Lung (tissue), 12 donors: ENCODE measurements around the gene BCAS3. TPM values are rescaled to one million over a fixed set of nuclear protein-coding genes. Genes with fewer than 3 reads are reported as not detected.
"Not testable (repeated sequence)": the region's sequence is repeated elsewhere in the genome, so short reads cannot be mapped to it uniquely, and the experiment has no call there.

Experiments
- ATAC-seq: fragments of 200-7000 bp; cut with Tn5 transposase; one replicate; pipeline ENCODE4 v1.9.1; 2020; ENCODE audit warnings: moderate number of reproducible peaks; ENCODE audit not compliant: insufficient read depth, low FRiP score
- DNase-seq, 3 donors: peaks; one replicate each; pipeline ENCODE4 v3.0.0-alpha.2; 2013 to 2017
- H3K27ac ChIP-seq, 2 donors: one replicate each; pipeline ENCODE4 v1.5.1; 2013; ENCODE audit warnings: mild to moderate bottlenecking in 2 of 2, moderate library complexity in 2 of 2, control low read depth in 1 of 2, inconsistent platforms in 1 of 2, low read depth in 1 of 2, low read length in 1 of 2
- H3K27me3 ChIP-seq, 3 donors: one replicate each; pipeline ENCODE4 v1.5.1; 2013; ENCODE audit warnings: low read length in 2 of 3; ENCODE audit not compliant: control insufficient read depth in 3 of 3, insufficient read depth in 3 of 3
- H3K36me3 ChIP-seq, 4 donors: one replicate each; pipeline ENCODE4 v1.5.1; 2013; ENCODE audit warnings: low read length in 4 of 4, mild to moderate bottlenecking in 1 of 4, moderate library complexity in 1 of 4; ENCODE audit not compliant: control insufficient read depth in 4 of 4, insufficient read depth in 4 of 4
- H3K4me1 ChIP-seq, 5 donors: one replicate each; pipeline ENCODE4 v1.5.1; 2013; ENCODE audit warnings: low read length in 5 of 5, mild to moderate bottlenecking in 2 of 5, moderate library complexity in 1 of 5; ENCODE audit not compliant: control insufficient read depth in 5 of 5, insufficient read depth in 5 of 5
- H3K4me3 ChIP-seq: one replicate; pipeline ENCODE4 v1.5.1; 2013; ENCODE audit warnings: mild to moderate bottlenecking, control low read depth, moderate library complexity
- H3K9ac ChIP-seq, 2 donors: one replicate each; pipeline ENCODE4 v1.5.1; 2013; ENCODE audit warnings: low read length in 2 of 2, control low read depth in 1 of 2; ENCODE audit not compliant: insufficient read depth in 1 of 2
- H3K9me3 ChIP-seq, 4 donors: one replicate each; pipeline ENCODE4 v1.5.1; 2013; ENCODE audit warnings: low read length in 3 of 4, mild to moderate bottlenecking in 1 of 4, moderate library complexity in 1 of 4; ENCODE audit not compliant: control insufficient read depth in 4 of 4, insufficient read depth in 3 of 4
- CTCF ChIP-seq: IDR thresholded peaks from 2 replicates; pipeline ENCODE4 v1.5.1; 2012; ENCODE audit warnings: mild to moderate bottlenecking; ENCODE audit errors: control extremely low read depth, extremely low read depth
- WGBS, 2 donors: extraction: QIAGEN DNeasy Blood & Tissue Kit; methylation state at CpG; one replicate each; pipeline ENCODE4 v1.1.7; 2013; 5-methylcytosine and 5-hydroxymethylcytosine counted together
- polyA plus RNA-seq, 2 donors: library from polyadenylated mRNA; stranded (reverse); fragments of 200-250 nt; gene quantifications; one replicate each; pipeline ENCODE4 v1.2.1, GENCODE V29; 2013
- total RNA-seq, 2 donors: library from RNA; depleted of rRNA in 1 of 2; stranded (reverse); fragments of >200 nt in 1 of 2; gene quantifications; one replicate each; pipeline ENCODE4 v1.2.1, GENCODE V29; 2014 to 2021
- donor health status: control.
- donor health status: control.
- donor health status: Bipolar disorder and iron deficiency.
- donor health status: healthy.
- donor health status: DM: yes; HTN: yes; CAD: no.

Gene BCAS3
- total and polyA plus RNA-seq, 4 donors = 4.0 to 101 (median 20.3) TPM

GRCh38 chr17:61000911-61001310 lies 323.3 kb downstream of the BCAS3 start:
- no peaks in the 10 kb centered on the region for H3K9me3 ChIP-seq
- H3K36me3 ChIP-seq = no peaks in the 10 kb centered on the region
- DNase-seq (peak in 2 of 3 donors; percentile 87 to 89), ATAC-seq (no peak)
- H3K9ac ChIP-seq = peak overlapping the region in 1 of 2 donors; percentile 42
- TF ChIP-seq CTCF = no peak
- H3K27ac ChIP-seq = no peak overlapping the region
- 56 to 67% methylated on average over 2 of the region's 2 CpGs for WGBS, 2 donors
- no peak overlapping the region for H3K4me3 ChIP-seq
- no peaks in the 10 kb centered on the region for H3K27me3 ChIP-seq
- peaks cover 0 to 36% (median 5%) of the 10 kb centered on the region in 5 donors for H3K4me1 ChIP-seq

GRCh38 chr17:61002316-61002736 lies 324.7 kb downstream of the BCAS3 start:
- WGBS, 2 donors = 0% methylated on average over 1 of the region's 1 CpG
- peak in 2 of 3 donors; percentile 87 to 90 for DNase-seq
- TF ChIP-seq CTCF = peak; percentile 8

GRCh38 chr17:61005358-61005757 lies 327.7 kb downstream of the BCAS3 start:
- peak; percentile 67 to 90 (median 88) for DNase-seq
- Histone ChIP-seq H3K9ac (no peak overlapping the region), H3K27ac (no peak overlapping the region), H3K9me3 (no peaks in the 10 kb centered on the region), H3K4me3 (no peak overlapping the region), H3K4me1 (peaks cover 0 to 49% (median 15%) of the 10 kb centered on the region in 5 donors), H3K36me3 (no peaks in the 10 kb centered on the region), H3K27me3 (no peaks in the 10 kb centered on the region)
- no peak for ATAC-seq
- 84 to 86% methylated on average over 5 of the region's 5 CpGs for WGBS, 2 donors
- TF ChIP-seq CTCF = no peak

More at GRCh38 chr17:61002316-61002736, 324.7 kb downstream of the BCAS3 start:
- ATAC-seq = no peak
- no peaks in the 10 kb centered on the region for H3K9me3 ChIP-seq
- no peak overlapping the region for H3K4me3 ChIP-seq
- H3K36me3 ChIP-seq = no peaks in the 10 kb centered on the region
- H3K27me3 ChIP-seq = no peaks in the 10 kb centered on the region
- no peak overlapping the region for H3K9ac ChIP-seq
- H3K4me1 ChIP-seq = peaks cover 0 to 36% (median 5%) of the 10 kb centered on the region in 5 donors
- H3K27ac ChIP-seq = no peak overlapping the region

- ATAC-seq, H3K9me3 ChIP-seq, H3K36me3 ChIP-seq, H3K27me3 ChIP-seq, DNase-seq, H3K4me3 ChIP-seq, H3K27ac ChIP-seq, H3K9ac ChIP-seq: not testable (repeated sequence)
- peaks cover 0 to 49% (median 15%) of the 10 kb centered on the region in 5 donors for H3K4me1 ChIP-seq
- WGBS, 2 donors = 96 to 98% methylated on average over 1 of the region's 3 CpGs
Observed at GRCh38 chr17:61005958-61006357, 328.3 kb downstream of the BCAS3 start.
